ENCODE measurements around the gene NFYC.

DNA sequence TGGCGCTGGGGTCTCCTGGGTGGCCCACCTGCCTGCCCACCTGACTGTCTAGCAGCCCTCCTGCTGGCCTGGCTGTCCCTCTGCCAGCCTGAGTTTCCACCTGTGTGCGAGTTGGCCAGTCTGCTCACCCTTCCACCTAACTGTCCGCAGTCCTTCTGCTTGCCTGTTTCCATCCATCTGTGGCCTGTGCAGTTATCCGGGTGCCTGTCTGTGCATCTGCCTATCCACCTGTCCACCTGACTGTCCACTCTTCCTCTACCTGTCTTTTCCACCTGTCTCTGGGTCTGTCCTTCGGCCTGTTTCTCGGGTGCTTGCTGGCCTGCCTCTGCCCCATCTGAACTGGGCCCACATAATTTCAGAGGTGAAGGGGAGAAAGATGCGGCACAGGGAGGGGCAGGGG lies 93.9 kb downstream of the NFYC start:
- TF ChIP-seq CTCF (IDR thresholded peaks at IDR 0.05): no peak
- TF ChIP-seq POLR2A (IDR thresholded peaks at IDR 0.05; ENCODE audit: low read depth): no peak
- no peak for TF ChIP-seq POLR2AphosphoS5 (IDR thresholded peaks at IDR 0.05)
